MM.1S (cell line): ENCODE data around the gene LCLAT1.
"Not testable (repeated sequence)": the region's sequence is repeated elsewhere in the genome, so short reads cannot be mapped to it uniquely, and the experiment has no call there.

Source experiments
- EZH2 ChIP-seq: fragments of 300-600 bp; sonication (generic); optimal IDR thresholded peaks from 2 replicates; pipeline ENCODE3; 2017; ENCODE audit warnings: low read depth, mild to moderate bottlenecking, antibody characterized with exemption, low read length, mixed read lengths
- TF ChIP-seq, protein P1 (sequence below): fragments of 300-600 bp; sonication (generic); IDR thresholded peaks from 2 replicates; pipeline ENCODE4 v1.5.1; 2016; ENCODE audit warnings: antibody characterized with exemption, low read length, mixed read lengths

DNA sequence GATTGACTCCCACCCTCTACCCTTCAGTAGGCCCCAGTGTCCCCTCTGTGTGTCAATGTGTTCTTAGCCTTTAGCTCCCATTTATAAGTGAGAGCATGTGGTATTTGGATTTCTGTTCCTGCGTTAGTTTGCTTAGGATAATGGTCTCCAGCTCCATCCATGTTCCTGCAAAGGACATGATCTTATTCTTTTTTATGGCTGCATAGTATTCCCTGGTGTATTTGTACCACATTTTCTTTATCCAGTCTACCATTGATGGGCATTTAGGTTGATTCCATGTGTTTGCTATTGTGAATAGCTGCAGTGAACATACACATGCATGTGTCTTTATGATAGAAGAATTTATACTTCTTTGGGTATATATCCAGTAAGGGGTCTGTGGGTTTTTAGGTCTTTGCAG lies 60.4 kb downstream of the LCLAT1 start:
- TF ChIP-seq, protein P1, sequence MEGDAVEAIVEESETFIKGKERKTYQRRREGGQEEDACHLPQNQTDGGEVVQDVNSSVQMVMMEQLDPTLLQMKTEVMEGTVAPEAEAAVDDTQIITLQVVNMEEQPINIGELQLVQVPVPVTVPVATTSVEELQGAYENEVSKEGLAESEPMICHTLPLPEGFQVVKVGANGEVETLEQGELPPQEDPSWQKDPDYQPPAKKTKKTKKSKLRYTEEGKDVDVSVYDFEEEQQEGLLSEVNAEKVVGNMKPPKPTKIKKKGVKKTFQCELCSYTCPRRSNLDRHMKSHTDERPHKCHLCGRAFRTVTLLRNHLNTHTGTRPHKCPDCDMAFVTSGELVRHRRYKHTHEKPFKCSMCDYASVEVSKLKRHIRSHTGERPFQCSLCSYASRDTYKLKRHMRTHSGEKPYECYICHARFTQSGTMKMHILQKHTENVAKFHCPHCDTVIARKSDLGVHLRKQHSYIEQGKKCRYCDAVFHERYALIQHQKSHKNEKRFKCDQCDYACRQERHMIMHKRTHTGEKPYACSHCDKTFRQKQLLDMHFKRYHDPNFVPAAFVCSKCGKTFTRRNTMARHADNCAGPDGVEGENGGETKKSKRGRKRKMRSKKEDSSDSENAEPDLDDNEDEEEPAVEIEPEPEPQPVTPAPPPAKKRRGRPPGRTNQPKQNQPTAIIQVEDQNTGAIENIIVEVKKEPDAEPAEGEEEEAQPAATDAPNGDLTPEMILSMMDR = not testable (repeated sequence)
- not testable (repeated sequence) for TF ChIP-seq EZH2
